Caki2 (cell line): ENCODE data around the gene HOXB7. TPM values are rescaled to one million over a fixed set of nuclear protein-coding genes. Genes with fewer than 3 reads are reported as not detected.

Source experiments
- DNase-seq: peaks from one replicate; pipeline ENCODE4 v3.0.0-alpha.2; 2015; ENCODE audit warnings: low read depth
- in situ Hi-C: cut with HindIII; loops from 2 replicates; pipeline ENCODE4 v1.10.0; 2016; ENCODE audit warnings: low sequenced_read_pairs, low pct_unique_long_range_greater_than_20kb, mixed read lengths
- total RNA-seq: library from RNA; depleted of rRNA; stranded (reverse); fragments of >200 nt; shearing (Covaris generic); gene quantifications from 2 replicates; pipeline ENCODE4 v1.2.3, GENCODE V29; 2014; ENCODE audit warnings: low replicate concordance; rRNA removed

The HOXB7 gene
- total RNA-seq, 1 experiment from 2014 or later, result 21.5 TPM

GRCh38 chr17:48565022-48565554 is 45.7 kb downstream of the HOXB7 start:
- DNase-seq, result no peak
- in situ Hi-C loops, result no loop called here

- in situ Hi-C loops, result no loop called here
- DNase-seq, result no peak
Observed at GRCh38 chr17:48564188-48565021, 46.4 kb downstream of the HOXB7 start.

GRCh38 chr17:48563867-48564187 is 47.0 kb downstream of the HOXB7 start:
- in situ Hi-C loops, result no loop called here
- no peak for DNase-seq

GRCh38 chr17:48563385-48563838 is 47.4 kb downstream of the HOXB7 start:
- DNase-seq, result no peak
- in situ Hi-C loops, result no loop called here

- in situ Hi-C loops, result no loop called here
- no peak for DNase-seq
Observed at GRCh38 chr17:48562934-48563333, 47.9 kb downstream of the HOXB7 start.

- DNase-seq, result no peak
- in situ Hi-C loops, result no loop called here
Observed at GRCh38 chr17:48561884-48562810, 48.7 kb downstream of the HOXB7 start.

- in situ Hi-C loops, result no loop called here
- DNase-seq, result no peak
Observed at GRCh38 chr17:48559840-48560817, 50.7 kb downstream of the HOXB7 start.

- no peak for DNase-seq
- in situ Hi-C loops, result no loop called here
Observed at GRCh38 chr17:48559122-48559839, 51.5 kb downstream of the HOXB7 start.

GRCh38 chr17:48558831-48559121 is 52.0 kb downstream of the HOXB7 start:
- DNase-seq, result no peak
- in situ Hi-C loops, result no loop called here

- DNase-seq, result no peak
- in situ Hi-C loops, result no loop called here
Observed at GRCh38 chr17:48558057-48558830, 52.6 kb downstream of the HOXB7 start.

Other genes starting within 250 kb of the HOXB7 start
- gene SKAP1, start 180.8 kb downstream of the HOXB7 start, total RNA-seq, result 0.88 TPM in 1 of 2 replicates, not detected in the other
- gene HOXB1, start 80.0 kb downstream of the HOXB7 start, total RNA-seq, result not detected in 2 replicates
- gene HOXB2, start 65.9 kb downstream of the HOXB7 start, total RNA-seq, result 8.4 and 13.5 TPM in 2 replicates
- gene HOXB4, start 32.7 kb downstream of the HOXB7 start, total RNA-seq, result 2.6 and 2.7 TPM in 2 replicates
- 1.1 and 15.0 TPM in 2 replicates for gene HOXB3, start 20.8 kb downstream of the HOXB7 start, total RNA-seq
- not detected in 2 replicates for gene HOXB5, start 17.2 kb downstream of the HOXB7 start, total RNA-seq
- gene HOXB6, start 6.0 kb downstream of the HOXB7 start, total RNA-seq, result 5.4 and 8.7 TPM in 2 replicates
- 0.47 TPM in 1 of 2 replicates, not detected in the other for gene HOXB8, start 4.3 kb upstream of the HOXB7 start, total RNA-seq
- 0.84 and 2.1 TPM in 2 replicates for gene HOXB9, start 15.3 kb upstream of the HOXB7 start, total RNA-seq
- gene PRAC1, start 111.5 kb upstream of the HOXB7 start, total RNA-seq, result not detected in 2 replicates
- gene PRAC2, start 112.2 kb upstream of the HOXB7 start, total RNA-seq, result not detected in 2 replicates
- gene HOXB13, start 117.7 kb upstream of the HOXB7 start, total RNA-seq, result 6.5 and 6.9 TPM in 2 replicates
- 0.34 TPM in 1 of 2 replicates, not detected in the other for gene TTLL6, start 206.2 kb upstream of the HOXB7 start, total RNA-seq
- gene CALCOCO2, start 220.0 kb upstream of the HOXB7 start, total RNA-seq, result 24.8 and 38.5 TPM in 2 replicates